Naive thymus-derived CD8-positive, alpha-beta T cell (primary cell): Measurements from ENCODE around the gene PRKG1. TPM values are rescaled to one million over a fixed set of nuclear protein-coding genes. Genes with fewer than 3 reads are reported as not detected.

ENCODE experiments used
- ATAC-seq, 2 donors: fragments of 150-1000 bp; cut with Tn5 transposase in 1 of 2; sonication (Bioruptor Pico), chemical (Tn5 transposase) in 1 of 2; 1 replicate in 1 of 2; 2 replicates in 1 of 2; pipeline ENCODE4 v1.10.0; 2021; ENCODE audit warnings: mild to moderate bottlenecking in 2 of 2, moderate library complexity in 2 of 2
- POLR2A ChIA-PET: fragments of 350-600 bp; sonication (Branson Sonifier 250); formaldehyde crosslinking; loops from one replicate; lab custom pipeline; 2021; ENCODE audit warnings: antibody characterized with exemption; lab: Charles Lee
- DNase-seq, 10 donors: peaks; one replicate each; pipeline versions ENCODE4 v3.0.0 to v3.0.0-alpha.2; 2020 to 2022
- H3K27ac Mint-ChIP-seq, 10 donors: one replicate each; pipeline ENCODE4 v1.8.0; 2020 to 2022; ENCODE audit warnings: mild to moderate bottlenecking in 10 of 10, mixed read lengths in 10 of 10, moderate library complexity in 4 of 10, inconsistent platforms in 1 of 10
- H3K27me3 Mint-ChIP-seq, 5 donors: one replicate each; pipeline ENCODE4 v1.8.0; 2021 to 2022; ENCODE audit warnings: mixed read lengths in 5 of 5
- H3K36me3 Mint-ChIP-seq, 3 donors: one replicate each; pipeline ENCODE4 v1.8.0; 2020 to 2022; ENCODE audit warnings: mixed read lengths in 3 of 3, mild to moderate bottlenecking in 2 of 3, inconsistent platforms in 1 of 3
- H3K4me1 Mint-ChIP-seq, 4 donors: one replicate each; pipeline ENCODE4 v1.8.0; 2021 to 2022; ENCODE audit warnings: mixed read lengths in 4 of 4
- H3K4me3 Mint-ChIP-seq, 10 donors: one replicate each; pipeline ENCODE4 v1.8.0; 2020 to 2022; ENCODE audit warnings: mild to moderate bottlenecking in 10 of 10, mixed read lengths in 10 of 10, moderate library complexity in 6 of 10, inconsistent platforms in 1 of 10
- H3K9me3 Mint-ChIP-seq, 9 donors: one replicate each; pipeline ENCODE4 v1.8.0; 2020 to 2022; ENCODE audit warnings: mixed read lengths in 9 of 9, mild to moderate bottlenecking in 3 of 9, inconsistent platforms in 1 of 9, moderate library complexity in 1 of 9
- polyA plus RNA-seq, 3 donors: library from polyadenylated mRNA; unstranded; fragments of 300-500 nt; fragmentation: Illumina TruSeq; gene quantifications; one replicate each; pipeline ENCODE4 v1.2.3, GENCODE V29; 2021
- total RNA-seq, 8 experiments: library from RNA in 2 of 8; stranded (reverse) in 2 of 8; gene quantifications; one replicate each; pipeline ENCODE4 v1.2.3 and lab custom pipeline; 2021 to 2026

The PRKG1 gene
- total and polyA plus RNA-seq, 5 experiments from 2014 or later, result not detected

GRCh38 chr10:51228714-51229100 is 154.4 kb downstream of the PRKG1 start:
- H3K27ac Mint-ChIP-seq, result no peak overlapping the region
- no peaks in the 10 kb centered on the region for H3K4me1 Mint-ChIP-seq
- POLR2A ChIA-PET, result no interaction called here
- no peak overlapping the region for H3K4me3 Mint-ChIP-seq
- H3K36me3 Mint-ChIP-seq, result no peaks in the 10 kb centered on the region
- peaks cover 0 to 2% (median 0%) of the 10 kb centered on the region in 9 donors for H3K9me3 Mint-ChIP-seq
- ATAC-seq (no peak), DNase-seq (no peak)
- H3K27me3 Mint-ChIP-seq, result no peaks in the 10 kb centered on the region

GRCh38 chr10:51230887-51231585 is 156.7 kb downstream of the PRKG1 start:
- H3K4me1 Mint-ChIP-seq, result no peaks in the 10 kb centered on the region
- no peaks in the 10 kb centered on the region for H3K9me3 Mint-ChIP-seq
- DNase-seq (no peak), ATAC-seq (no peak)
- H3K36me3 Mint-ChIP-seq, result no peaks in the 10 kb centered on the region
- POLR2A ChIA-PET, result no interaction called here
- no peaks in the 10 kb centered on the region for H3K27me3 Mint-ChIP-seq
- no peak overlapping the region for H3K4me3 Mint-ChIP-seq
- H3K27ac Mint-ChIP-seq, result no peak overlapping the region

- H3K4me3 Mint-ChIP-seq, result no peak overlapping the region
- DNase-seq, result no peak
- no peak overlapping the region for H3K27ac Mint-ChIP-seq
- H3K9me3 Mint-ChIP-seq, result no peaks in the 10 kb centered on the region
- POLR2A ChIA-PET, result no interaction called here
- H3K4me1 Mint-ChIP-seq, result no peaks in the 10 kb centered on the region
- no peak for ATAC-seq
- H3K36me3 Mint-ChIP-seq, result no peaks in the 10 kb centered on the region
- no peaks in the 10 kb centered on the region for H3K27me3 Mint-ChIP-seq
Observed at GRCh38 chr10:51231754-51232153, 157.5 kb downstream of the PRKG1 start.

GRCh38 chr10:51233337-51234100 is 159.2 kb downstream of the PRKG1 start:
- no peaks in the 10 kb centered on the region for H3K27me3 Mint-ChIP-seq
- H3K27ac Mint-ChIP-seq, result no peak overlapping the region
- no peak for DNase-seq
- H3K36me3 Mint-ChIP-seq, result no peaks in the 10 kb centered on the region
- no peak for ATAC-seq
- no peaks in the 10 kb centered on the region for H3K9me3 Mint-ChIP-seq
- H3K4me1 Mint-ChIP-seq, result no peaks in the 10 kb centered on the region
- POLR2A ChIA-PET, result no interaction called here
- no peak overlapping the region for H3K4me3 Mint-ChIP-seq

- ATAC-seq (no peak), DNase-seq (no peak)
- POLR2A ChIA-PET, result no interaction called here
- Mint-ChIP-seq H3K9me3 (no peaks in the 10 kb centered on the region), H3K4me1 (no peaks in the 10 kb centered on the region), H3K27ac (no peak overlapping the region), H3K4me3 (no peak overlapping the region), H3K27me3 (no peaks in the 10 kb centered on the region), H3K36me3 (no peaks in the 10 kb centered on the region)
Observed at GRCh38 chr10:51235865-51236264, 161.6 kb downstream of the PRKG1 start.

GRCh38 chr10:51239006-51239405 is 164.7 kb downstream of the PRKG1 start:
- no peak overlapping the region for H3K27ac Mint-ChIP-seq
- H3K36me3 Mint-ChIP-seq, result no peaks in the 10 kb centered on the region
- DNase-seq (no peak), ATAC-seq (no peak)
- H3K9me3 Mint-ChIP-seq, result no peaks in the 10 kb centered on the region
- H3K27me3 Mint-ChIP-seq, result no peaks in the 10 kb centered on the region
- POLR2A ChIA-PET, result no interaction called here
- H3K4me3 Mint-ChIP-seq, result no peak overlapping the region
- H3K4me1 Mint-ChIP-seq, result no peaks in the 10 kb centered on the region

- DNase-seq (no peak), ATAC-seq (no peak)
- POLR2A ChIA-PET, result no interaction called here
- Mint-ChIP-seq H3K4me1 (no peaks in the 10 kb centered on the region), H3K4me3 (no peak overlapping the region), H3K9me3 (no peaks in the 10 kb centered on the region), H3K27me3 (no peaks in the 10 kb centered on the region), H3K27ac (no peak overlapping the region), H3K36me3 (no peaks in the 10 kb centered on the region)
Observed at GRCh38 chr10:51241461-51241860, 167.2 kb downstream of the PRKG1 start.

GRCh38 chr10:51242393-51242792 is 168.1 kb downstream of the PRKG1 start:
- Mint-ChIP-seq H3K4me1 (no peaks in the 10 kb centered on the region), H3K27ac (no peak overlapping the region), H3K27me3 (no peaks in the 10 kb centered on the region), H3K9me3 (no peaks in the 10 kb centered on the region), H3K36me3 (no peaks in the 10 kb centered on the region), H3K4me3 (no peak overlapping the region)
- no peak for ATAC-seq
- DNase-seq, result no peak
- POLR2A ChIA-PET, result interaction anchor here (0.6 kb wide), 1 partner anchor 9 kb away, joined by 3 read pairs; no protein-coding TSS in a partner anchor

GRCh38 chr10:51244309-51244708 is 170.0 kb downstream of the PRKG1 start:
- Mint-ChIP-seq H3K36me3 (no peaks in the 10 kb centered on the region), H3K9me3 (no peaks in the 10 kb centered on the region), H3K27ac (no peak overlapping the region), H3K4me3 (no peak overlapping the region), H3K4me1 (no peaks in the 10 kb centered on the region), H3K27me3 (no peaks in the 10 kb centered on the region)
- POLR2A ChIA-PET, result no interaction called here
- DNase-seq, result no peak
- no peak for ATAC-seq

- DNase-seq (no peak), ATAC-seq (no peak)
- Mint-ChIP-seq H3K4me3 (no peak overlapping the region), H3K36me3 (no peaks in the 10 kb centered on the region), H3K27me3 (no peaks in the 10 kb centered on the region), H3K9me3 (no peaks in the 10 kb centered on the region), H3K27ac (no peak overlapping the region), H3K4me1 (no peaks in the 10 kb centered on the region)
- POLR2A ChIA-PET, result no interaction called here
Observed at GRCh38 chr10:51244748-51245490, 170.6 kb downstream of the PRKG1 start.

GRCh38 chr10:51246156-51246555 is 171.9 kb downstream of the PRKG1 start:
- no peak for ATAC-seq
- Mint-ChIP-seq H3K9me3 (no peaks in the 10 kb centered on the region), H3K4me3 (no peak overlapping the region), H3K27me3 (no peaks in the 10 kb centered on the region), H3K4me1 (no peaks in the 10 kb centered on the region), H3K36me3 (no peaks in the 10 kb centered on the region), H3K27ac (no peak overlapping the region)
- DNase-seq, result no peak
- POLR2A ChIA-PET, result interaction anchor here (0.6 kb wide), 1 partner anchor 315 kb away, joined by 3 read pairs; no protein-coding TSS in a partner anchor

GRCh38 chr10:51250278-51250920 is 176.1 kb downstream of the PRKG1 start:
- no peaks in the 10 kb centered on the region for H3K36me3 Mint-ChIP-seq
- no peak overlapping the region for H3K4me3 Mint-ChIP-seq
- DNase-seq, result no peak
- POLR2A ChIA-PET, result no interaction called here
- ATAC-seq, result no peak
- H3K4me1 Mint-ChIP-seq, result no peaks in the 10 kb centered on the region
- H3K9me3 Mint-ChIP-seq, result no peaks in the 10 kb centered on the region
- H3K27ac Mint-ChIP-seq, result no peak overlapping the region
- H3K27me3 Mint-ChIP-seq, result no peaks in the 10 kb centered on the region

- DNase-seq (no peak), ATAC-seq (no peak)
- Mint-ChIP-seq H3K9me3 (no peaks in the 10 kb centered on the region), H3K4me1 (no peaks in the 10 kb centered on the region), H3K27me3 (no peaks in the 10 kb centered on the region), H3K27ac (no peak overlapping the region), H3K4me3 (no peak overlapping the region), H3K36me3 (no peaks in the 10 kb centered on the region)
- POLR2A ChIA-PET, result interaction anchor here (0.5 kb wide), 1 partner anchor 9 kb away, joined by 3 read pairs; no protein-coding TSS in a partner anchor
Observed at GRCh38 chr10:51251110-51251509, 176.8 kb downstream of the PRKG1 start.
